RKO (cell line): ENCODE data around the gene THTPA.
"Not testable (repeated sequence)": the region's sequence is repeated elsewhere in the genome, so short reads cannot be mapped to it uniquely, and the experiment has no call there.

Experiments used
- DNase-seq: peaks from one replicate; pipeline ENCODE4 v3.0.0-alpha.2; 2016; ENCODE audit warnings: low spot score

Gene THTPA

DNA sequence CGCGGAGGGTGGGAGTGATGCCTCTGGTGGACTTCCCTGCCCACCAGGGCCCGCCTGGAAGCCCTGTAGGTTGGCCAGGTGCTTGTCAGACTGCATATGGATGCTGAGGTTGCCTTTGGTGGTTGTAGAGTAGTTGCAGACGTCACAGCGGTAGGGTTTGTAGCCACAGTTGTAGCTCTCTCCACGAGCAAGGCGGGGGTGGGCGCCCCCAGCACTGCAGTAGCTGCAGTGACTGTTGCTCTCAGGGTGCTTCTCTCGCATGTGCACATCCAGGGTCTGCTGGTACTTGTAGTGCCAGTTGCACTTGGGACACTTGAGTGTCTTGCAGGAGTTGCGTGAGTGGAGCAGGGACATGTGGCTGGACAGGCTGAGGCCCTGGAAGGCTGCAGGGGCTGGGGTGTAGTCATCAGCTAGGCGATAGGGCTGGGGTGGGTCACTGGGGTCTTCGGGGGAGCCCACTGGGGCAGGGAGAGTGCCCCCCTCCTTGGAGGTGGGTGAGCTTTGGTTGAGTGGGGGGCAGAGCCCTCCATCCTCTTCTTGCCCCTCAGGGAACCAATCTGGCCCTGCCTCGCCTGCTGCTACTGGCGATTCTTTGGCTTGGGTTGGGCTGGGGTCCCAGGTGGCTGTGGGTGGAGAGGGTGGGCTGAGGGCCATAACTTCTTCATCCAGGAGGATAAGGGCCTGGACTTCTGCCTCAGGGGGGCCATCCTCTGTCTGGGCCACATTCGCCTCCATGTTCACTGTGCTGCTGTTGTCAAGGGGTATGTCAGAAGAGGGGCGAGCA lies 22.2 kb upstream of the THTPA start:
- no peak for DNase-seq

DNA sequence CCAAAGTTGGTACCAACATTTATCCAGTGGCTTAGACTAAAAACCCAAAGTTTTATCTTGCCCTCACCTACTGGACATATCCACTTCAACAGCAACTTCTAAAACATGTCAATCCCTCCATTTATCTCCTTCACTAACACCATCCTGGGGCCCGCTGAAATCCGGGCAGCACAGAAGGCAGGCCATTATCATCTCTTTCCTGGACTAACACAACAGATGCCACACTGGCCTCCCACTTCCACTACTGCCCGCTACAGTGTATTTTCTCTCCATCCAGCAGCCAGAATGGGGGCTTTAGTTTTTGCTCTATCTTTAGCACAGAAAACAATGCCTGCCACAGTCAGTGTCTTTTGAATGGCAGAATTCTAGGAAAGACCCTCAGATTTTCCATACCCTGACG lies 20.1 kb upstream of the THTPA start:
- no peak for DNase-seq

DNA sequence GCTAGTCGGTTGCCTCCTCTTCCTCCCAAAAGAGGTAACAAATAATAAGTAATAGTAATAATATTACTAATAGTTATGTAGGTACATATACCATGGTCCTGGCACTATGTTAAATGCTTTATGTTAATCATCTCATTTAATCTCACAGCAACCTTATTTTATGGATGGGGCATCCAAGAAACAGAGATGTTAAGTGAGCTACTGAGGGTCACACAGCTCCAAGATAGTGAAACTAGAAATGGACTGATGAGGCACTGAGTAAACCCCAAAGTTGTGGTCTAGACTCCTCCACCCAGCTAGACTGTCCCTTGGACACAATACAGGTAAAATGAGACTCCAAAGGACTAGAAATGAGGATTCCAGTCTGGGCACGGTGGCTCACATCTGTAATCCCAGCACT lies 19.6 kb upstream of the THTPA start:
- DNase-seq: no peak

DNA sequence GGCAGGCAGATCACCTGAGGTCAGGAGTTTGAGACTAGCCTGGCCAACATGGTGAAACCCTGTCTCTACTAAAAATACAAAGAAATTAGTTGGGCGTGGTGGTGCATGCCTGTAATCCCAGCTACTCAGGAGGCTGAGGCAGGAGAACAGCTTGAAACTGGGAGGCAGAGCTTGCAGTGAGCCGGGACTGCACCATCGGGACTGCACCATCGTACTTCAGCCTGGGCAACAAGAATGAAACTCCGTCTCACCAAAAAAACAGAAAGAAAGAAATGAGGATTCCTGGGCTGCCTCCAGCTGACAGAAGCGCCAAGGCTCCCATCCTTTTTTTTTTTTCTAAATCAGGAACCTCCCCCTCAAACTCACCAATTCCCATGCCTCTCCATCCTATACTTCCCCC lies 19.2 kb upstream of the THTPA start:
- not testable (repeated sequence) for DNase-seq

DNA sequence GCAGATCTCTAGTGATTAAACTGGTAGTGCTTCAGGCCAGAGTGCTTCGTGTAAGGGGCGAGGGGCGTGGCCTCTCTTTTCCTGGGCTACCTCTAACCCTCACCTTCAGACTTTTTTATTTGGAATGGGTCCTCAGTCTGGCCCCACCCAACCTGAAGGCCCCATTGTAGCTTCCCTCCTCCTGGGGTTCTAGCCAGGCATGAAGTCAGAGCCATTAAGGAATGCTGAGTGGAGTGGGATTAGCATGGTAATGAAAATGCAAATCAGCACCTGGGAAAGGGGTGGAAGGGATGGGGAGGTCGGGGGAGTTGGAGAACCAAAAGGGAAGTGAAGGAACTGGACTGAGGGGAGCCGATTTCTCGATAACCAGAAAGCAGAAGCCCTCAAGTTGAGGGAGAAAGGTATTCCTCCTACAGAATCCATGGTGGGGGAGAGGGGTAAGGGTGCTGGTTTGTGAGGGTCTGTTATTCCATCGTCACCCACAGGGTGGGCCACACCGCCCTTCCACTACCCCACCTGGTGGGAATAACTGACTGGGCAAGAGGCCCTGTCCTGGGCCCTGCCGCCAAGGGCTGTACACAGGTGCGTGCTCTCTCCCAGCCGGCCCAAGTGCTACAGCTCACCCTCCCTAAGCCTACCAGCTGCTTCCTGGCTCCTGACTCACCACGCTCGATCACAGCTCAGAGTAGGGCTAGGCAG lies 18.6 kb upstream of the THTPA start:
- DNase-seq: peak; percentile 21

DNA sequence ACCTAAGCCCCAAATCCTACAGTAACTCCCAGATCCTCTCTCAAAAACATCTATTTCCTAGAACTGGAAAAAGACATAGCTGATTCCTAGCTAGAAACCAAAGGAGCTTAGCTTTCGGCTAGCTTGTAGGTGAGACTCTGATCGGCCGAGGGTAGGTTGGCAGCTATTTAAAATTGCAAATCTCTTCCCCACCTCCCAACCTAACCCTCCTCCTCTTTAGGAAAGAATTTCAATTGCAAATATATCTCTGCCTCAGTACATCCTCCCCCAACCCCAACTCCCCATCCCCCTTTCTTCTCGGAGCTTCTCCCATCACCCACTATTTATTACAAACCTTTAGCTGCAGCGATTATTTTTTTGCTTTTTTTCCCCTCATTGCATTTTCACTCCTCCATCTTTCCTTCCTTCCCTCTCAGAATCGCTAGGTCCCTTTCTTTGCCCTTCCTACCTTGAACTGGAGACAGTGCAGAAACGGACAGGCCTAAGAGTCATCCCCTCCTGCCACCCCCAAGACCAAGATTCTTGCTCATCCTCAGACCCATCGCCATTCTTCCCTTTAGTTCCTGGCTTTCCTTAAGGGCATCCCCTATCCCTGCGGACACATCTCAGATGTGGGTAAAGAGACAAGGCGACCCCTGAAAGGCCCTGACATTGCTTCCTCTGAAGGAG lies 17.9 kb upstream of the THTPA start:
- no peak for DNase-seq

DNA sequence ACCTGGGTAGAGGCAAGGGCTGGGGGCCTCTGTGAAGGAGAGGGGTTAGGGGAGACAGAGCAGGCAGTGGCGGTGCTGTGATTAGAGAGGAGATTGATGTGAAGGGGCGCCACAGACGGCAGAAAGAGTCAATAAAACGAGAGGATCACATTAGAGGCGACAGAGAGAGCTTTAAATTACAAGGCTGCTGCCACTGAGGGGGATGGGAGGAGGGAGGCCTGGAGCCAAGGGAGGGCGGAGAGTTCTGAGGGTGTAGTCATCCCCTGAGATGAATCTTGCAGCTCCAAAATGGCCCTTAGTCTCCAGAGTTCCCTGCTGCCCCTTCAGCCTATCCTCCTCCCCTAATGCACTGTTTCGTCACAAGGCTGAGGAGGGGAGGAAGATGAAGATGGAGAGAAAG lies 17.3 kb upstream of the THTPA start:
- no peak for DNase-seq

DNA sequence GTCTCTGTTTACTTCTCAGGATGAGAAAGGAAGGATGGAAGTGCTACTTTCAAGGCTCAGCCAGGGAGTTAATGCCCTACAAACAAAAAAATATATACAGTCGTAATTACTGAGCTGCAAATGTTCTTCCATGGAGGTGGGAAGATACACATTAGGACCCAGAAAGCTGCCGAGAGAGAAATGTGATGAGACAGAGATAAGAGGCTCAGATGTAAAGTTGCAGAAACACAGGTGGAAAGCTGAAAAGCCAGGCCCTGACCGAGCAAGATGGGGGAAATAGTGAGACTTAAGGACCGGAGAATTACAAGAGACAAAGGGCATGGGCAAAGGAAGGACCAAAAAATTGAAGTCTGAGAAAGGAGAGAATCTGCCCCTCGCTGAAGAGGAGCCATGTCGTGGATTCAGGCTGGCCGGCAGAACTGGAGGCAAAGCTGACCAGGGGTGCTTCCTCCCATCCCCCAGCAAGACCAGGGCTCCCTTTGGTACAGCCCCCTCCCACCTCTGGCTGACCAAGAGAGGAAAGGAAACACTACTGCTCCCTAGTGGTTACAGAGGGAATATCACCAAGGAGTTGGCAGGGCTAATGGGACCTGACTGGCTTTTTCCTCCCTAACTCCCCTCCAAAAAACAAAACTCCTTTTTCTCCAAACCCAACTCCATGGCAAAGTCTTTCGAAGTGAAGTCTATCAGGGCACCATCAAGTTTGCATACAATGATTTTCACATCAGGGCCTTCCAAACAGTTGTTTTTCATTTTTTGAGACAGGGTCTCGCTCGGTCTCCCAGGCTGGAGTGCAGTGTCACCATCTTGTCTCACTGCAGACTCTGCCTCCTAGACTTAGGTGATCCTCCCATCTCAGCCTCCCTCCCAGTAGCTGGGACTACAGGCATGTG lies 16.6 kb upstream of the THTPA start:
- DNase-seq: peak; percentile 40

DNA sequence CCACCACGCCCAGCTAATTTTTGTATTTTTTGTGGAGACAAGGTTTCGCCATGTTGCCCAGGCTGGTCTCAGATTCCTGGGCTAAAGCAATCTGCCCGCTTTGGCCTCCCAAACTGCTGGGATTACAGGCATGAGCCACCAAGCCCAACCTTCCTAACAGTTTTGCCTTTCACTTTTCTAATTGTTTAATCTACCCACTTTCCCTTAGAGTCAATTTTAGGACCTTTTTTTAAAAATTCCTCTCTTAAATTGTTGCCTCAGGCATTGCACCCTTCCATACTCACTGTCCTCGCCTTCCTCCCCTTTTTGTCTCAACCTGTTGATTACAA lies 16.0 kb upstream of the THTPA start:
- no peak for DNase-seq

DNA sequence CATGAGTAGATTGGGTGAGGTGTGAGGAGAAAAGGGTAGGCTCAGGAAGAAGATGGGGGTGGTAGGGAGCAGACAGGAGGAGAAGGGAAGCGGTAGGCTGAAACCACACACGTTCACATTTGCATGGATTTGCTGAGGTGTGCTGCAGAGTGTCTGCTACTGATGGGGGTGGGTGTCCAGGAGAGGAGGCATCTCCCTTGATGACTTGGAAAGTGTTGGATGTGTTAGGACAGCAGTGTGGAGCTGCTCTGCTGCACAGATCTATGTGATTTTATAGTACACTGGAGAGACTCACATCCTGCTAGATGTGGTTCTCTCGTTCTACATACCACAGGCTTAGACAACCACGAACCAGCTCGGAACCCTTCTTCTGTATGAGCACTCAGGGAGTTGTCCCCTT lies 13.8 kb upstream of the THTPA start:
- DNase-seq: no peak

DNA sequence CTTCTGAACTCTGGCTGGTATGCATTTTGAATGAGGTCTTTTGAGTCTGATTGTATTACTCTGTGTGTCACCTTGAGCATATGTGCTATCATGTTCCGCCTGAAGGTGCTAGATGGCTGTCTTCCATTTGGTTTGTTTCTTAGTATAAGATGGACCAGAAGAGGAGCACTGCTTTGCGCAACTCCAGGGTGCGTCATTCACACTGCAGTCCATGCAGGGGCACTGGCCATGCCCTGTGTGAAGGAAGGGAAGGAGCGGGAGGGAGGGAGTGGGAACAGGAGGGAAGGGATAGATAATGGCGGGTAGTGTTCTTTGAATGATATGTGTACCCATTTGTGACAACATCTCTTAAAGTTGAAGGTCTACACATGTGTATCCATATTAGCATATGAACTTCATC lies 12.7 kb upstream of the THTPA start:
- no peak for DNase-seq

DNA sequence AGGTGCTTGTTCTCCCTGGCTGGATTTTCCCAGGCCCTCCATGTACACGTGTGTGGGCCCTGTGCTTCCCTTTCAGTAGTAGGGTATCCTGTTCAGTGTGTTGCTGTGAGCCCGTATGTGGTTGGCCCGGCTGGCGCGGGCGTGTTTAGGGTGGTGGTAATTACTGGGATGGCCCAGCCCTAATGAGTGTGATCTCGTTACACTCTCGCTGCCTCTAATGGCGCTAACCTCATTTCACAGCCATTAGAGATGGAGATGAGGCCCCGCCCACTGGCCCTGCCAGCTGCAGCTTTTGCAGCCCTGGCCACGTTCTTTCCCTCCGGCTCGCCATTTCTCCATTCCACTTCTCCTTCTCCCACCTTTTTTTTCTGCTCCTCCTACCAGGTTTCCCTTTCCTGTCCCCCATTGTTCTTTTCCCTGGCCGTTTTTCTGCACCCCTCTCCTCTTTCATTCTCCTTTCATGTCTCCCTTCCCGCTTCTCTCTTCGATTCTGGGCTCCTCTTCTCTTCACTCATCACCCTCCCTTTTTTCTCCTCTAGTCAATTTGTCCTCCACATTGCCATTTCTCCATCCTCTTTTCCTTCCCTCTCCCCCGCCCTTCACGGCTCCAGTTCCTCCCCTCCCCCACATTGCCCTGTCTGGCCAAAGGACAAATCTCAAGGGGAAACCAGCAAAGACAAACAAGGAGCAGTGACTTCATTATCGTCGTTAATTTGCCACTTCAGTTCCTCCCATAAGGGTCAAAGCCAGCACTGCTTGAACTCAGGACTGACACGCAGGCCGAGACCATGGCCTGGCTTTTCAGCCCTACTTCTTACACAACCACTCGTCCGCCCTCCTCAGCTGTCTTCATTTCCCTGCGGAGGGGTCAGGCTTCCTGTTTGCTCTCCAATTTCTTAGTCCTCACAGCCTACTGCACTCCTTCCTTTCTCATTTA lies 11.3 kb upstream of the THTPA start:
- no peak for DNase-seq

DNA sequence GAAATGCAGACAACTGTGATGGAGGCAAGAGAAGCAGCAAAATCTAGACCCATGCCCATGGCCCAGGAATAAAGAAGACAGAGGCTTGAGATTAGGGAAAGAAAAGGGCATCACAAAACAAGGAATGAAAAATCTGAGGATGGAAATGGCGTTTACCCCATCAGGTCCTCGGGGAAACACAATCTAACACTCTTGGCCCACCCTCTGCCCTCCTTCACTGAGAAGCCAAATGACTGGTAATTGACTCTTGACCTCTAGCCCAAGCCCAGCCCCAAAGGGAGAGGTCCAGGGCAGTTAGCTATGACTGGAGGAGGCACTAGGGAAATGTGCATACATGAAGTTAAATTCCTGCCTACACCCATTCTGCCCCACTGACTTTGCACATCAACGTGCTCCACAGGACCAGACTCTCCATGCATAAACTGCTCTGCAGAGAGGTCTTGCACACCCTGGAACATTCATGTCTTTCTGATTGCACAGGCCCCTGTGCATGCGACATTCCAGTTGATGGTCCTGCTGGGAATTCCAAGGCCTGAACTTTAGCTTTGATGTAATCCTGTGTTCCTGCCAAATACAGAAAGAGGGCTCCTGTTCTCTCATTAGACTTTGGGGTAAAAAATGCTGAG lies 10.2 kb upstream of the THTPA start:
- DNase-seq: no peak

DNA sequence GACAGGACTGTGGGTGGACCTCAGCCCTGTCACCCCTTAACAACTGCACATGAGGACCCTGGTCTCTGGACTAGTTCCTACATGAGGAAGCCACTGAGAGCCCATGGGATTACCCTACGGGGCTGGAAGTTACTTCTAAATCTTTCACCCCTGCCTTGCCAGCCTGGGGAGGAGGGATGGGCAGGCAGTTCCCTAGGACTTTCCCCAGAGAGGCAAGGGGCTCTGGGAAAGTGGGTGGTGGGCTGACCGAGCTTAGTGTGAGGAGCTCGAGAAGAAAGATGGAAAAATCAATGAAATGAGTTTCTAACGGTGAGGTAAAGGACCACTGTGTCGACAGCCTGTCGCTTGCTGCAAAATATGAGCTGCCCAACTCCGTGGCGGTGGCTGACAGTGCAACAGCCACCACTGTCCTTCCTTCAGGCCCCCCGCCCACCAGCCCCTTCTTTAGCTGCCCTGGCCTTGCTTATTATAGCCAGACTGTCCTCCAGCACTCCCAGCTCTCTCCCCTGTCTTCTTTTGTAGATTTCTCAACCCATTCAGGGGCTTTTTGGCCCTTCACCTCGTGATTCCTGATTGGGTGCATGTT lies 9.5 kb upstream of the THTPA start:
- no peak for DNase-seq

DNA sequence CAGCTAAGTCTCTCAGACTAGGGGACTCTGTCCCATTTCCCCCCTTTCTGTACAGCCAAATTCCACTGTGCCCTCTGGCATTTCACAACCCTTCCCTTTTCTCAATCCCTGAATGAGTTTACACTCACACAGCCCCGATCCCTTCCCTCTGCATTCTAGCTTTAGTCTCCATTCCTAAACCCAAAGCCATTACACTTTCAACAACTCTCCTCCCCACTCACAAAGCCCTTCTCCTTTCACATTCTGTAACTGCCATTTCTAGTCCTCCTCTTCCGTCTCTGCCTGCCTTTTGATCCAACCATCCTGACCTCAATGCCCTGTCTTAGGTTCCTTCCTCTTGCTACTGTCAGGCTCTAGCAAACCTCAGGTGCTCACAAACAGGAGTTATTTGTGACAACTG lies 8.1 kb upstream of the THTPA start:
- no peak for DNase-seq

DNA sequence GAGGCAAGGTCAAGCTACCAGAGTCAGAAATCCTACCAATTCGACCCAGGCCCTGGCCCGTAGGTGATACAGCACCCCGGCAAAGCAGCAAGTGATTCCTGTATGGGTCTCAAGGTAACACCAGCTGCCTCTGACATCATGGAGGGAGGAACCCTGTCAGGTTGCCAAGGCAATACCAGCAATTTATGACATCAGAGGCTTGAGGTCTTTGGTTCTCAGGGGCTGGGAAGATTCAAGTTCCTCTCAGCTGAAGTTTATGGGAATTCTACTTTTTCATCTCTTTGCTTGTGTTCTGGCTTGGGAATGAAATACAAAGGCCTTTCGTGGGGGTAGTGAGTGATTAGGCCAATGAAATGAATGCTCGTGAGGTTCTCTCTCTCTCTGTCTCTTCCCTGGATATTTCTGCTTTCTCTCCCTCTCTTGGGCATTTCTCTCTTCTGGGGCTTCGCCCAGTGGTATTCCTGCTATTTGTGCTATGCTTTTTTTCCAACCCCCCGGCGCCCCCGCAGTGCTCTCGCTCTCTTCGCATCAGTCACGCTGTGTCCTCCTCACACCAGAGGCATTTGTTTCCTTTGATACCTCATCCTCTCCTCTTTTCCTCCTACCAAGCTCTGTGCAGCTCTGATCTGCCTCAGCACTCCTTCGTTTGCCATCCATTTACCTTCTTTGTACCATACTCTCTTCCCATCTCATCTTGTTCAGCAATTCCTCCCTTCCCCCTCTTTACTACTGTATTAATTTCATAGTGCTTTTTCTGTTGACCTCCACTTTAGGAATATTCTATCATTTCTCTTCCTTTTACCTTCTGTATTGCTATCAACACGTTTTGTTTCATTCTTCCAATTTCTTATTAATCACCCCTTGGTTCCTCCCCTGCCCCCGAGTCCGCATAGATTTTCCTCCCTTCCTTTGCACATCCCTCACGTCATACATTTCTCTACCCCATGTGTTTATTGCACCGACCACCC lies 7.4 kb upstream of the THTPA start:
- DNase-seq: no peak

DNA sequence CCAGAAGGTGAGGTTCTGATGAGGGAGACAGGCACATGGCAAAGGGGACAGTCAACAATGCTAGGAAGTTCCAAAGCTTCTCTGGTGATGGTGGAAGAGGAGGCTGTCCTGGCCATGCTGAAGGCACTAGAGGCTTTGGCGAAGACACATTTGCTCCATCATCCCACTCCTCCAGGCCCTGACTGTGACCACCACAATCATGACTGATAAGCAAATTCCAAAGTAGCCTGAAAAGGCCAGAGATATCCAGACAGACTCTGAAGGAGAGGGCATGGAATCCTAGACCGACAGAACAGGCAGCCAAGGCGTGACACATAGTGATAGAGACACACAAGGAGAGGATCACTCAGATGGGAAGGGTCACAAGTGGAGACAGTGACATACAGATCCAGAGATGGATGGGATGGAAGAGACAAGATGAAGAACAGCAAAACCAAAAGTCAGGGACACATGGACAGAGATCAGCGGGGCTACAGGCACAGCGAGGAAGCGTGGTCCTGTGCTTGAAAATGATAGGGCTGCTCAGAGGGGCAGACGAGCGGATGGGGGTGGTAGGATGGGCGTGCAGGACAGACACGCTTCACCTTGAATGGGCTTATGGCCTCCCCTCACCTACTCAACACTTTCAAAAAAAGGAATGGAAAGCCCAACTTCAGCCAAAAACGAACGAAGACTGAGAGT lies 5.8 kb upstream of the THTPA start:
- DNase-seq: no peak

DNA sequence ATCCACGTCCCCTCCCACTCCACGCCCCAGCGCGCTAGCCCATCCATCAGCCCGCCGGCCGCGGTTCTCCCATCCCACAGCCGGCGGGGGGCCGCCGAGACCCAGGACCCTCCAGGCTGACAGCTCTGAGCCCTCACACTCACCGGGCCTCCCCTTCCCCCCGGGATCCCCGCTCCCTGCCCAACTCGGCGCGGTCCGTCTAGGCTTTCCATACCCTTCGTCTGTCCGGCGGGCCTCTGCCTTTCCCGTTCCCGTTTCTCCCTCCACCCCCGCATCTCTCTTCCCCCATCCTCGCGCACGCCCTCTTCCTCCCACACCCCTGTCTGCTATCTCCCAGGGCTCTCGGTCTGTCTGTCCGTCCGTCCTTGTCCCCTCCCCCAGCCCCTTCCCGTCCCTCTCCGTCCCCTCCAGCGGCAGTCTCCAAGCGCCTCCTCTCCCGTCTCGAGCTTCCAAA lies 5.2 kb upstream of the THTPA start:
- DNase-seq: no peak
